ENCODE data around the gene SMPD3.
"Not testable (repeated sequence)": the region's sequence is repeated elsewhere in the genome, so short reads cannot be mapped to it uniquely, and the experiment has no call there.

Gene SMPD3

DNA sequence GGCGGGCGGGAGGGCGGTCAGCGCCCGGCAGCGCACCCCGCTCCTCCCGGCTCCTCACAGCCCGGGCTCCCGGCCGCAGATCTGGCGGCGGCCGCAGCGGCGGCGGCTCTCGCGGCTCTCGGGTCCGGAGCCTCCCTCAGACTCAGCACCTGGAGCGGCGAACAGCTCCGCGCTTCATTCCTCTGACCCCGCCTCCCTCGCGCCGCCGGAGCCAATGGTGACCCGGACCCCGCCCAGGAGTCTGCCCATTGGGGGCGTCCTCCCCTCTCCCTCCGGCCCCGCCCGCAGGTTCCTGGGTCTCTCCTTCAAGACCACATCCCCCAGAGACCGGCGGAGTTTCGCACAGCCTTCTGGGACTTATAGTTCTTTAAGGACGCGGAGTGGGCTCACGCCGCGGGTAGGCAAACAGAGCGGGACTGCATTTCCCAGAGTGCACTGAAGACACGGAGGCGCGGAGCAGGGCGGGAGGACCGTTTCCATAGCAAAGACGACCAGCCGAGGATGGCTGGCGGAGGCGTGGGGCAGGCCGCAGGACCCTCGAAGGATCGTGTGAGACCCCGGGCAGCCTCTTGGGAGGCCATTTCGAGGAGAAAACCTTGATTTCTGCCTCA, at the start of gene SMPD3:
TSS of gene SMPD3 (minus strand) at position 149 of the 611 bp plus-strand sequence. CDS start 76,327 bp downstream, outside the sequence.
- ATAC-seq, result peak; percentile 97
- H3K27ac Mint-ChIP-seq, result peak within 1 kb of the TSS; percentile 17 to 71
- peak; percentile 98 to 99 for DNase-seq
- H3K4me1 Mint-ChIP-seq, result peaks cover 24% of the 10 kb centered on the region
- H3K4me3 Mint-ChIP-seq, result peak within 1 kb of the TSS; percentile 82 to 94
- H3K9me3 Mint-ChIP-seq, result no peaks in the 10 kb centered on the region
- peaks cover 49% of the 10 kb centered on the region for H3K27me3 Mint-ChIP-seq

DNA sequence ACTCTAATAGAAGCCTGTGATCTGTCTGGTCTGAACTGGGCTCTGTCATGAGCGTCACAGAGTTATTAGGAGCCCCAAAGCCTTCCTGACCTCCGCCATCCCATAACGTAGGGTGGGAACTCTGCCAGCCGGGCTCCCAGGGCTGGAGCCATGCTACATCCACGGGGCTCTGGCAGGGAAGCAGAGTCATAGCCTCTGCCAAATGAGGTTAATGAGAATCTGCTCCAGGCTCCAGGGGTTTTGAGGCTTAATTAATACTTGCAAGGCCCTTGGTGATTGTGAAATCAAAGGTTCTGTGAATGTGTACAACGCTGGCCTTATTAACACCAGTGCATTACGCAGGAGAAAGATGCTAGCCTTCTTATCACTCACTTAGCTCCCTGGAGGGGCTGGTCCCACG, 48.4 kb upstream of the SMPD3 start:
- Mint-ChIP-seq H3K9me3 (no peaks in the 10 kb centered on the region), H3K4me3 (no peak overlapping the region), H3K27me3 (peaks cover 18% of the 10 kb centered on the region)

GRCh38 chr16:68494261-68494660, 46.0 kb upstream of the SMPD3 start:
- DNase-seq, H3K4me1 Mint-ChIP-seq, H3K9me3 Mint-ChIP-seq, H3K4me3 Mint-ChIP-seq, ATAC-seq: not testable (repeated sequence)
- H3K27me3 Mint-ChIP-seq, result peaks cover 31% of the 10 kb centered on the region
- peak overlapping the region in 1 of 2 donors; percentile 3 for H3K27ac Mint-ChIP-seq

More for the DNA sequence above, 48.4 kb upstream of the SMPD3 start:
- Mint-ChIP-seq H3K27ac (no peak overlapping the region), H3K4me1 (peaks cover 6% of the 10 kb centered on the region)
- ATAC-seq (no peak), DNase-seq (no peak)

- Mint-ChIP-seq H3K9me3 (no peaks in the 10 kb centered on the region), H3K4me1 (no peaks in the 10 kb centered on the region), H3K4me3 (no peak overlapping the region), H3K27me3 (peaks cover 31% of the 10 kb centered on the region), H3K27ac (no peak overlapping the region)
- ATAC-seq (no peak), DNase-seq (no peak)
Measured at GRCh38 chr16:68493412-68494070, 45.2 kb upstream of the SMPD3 start.

GRCh38 chr16:68492543-68493411, 44.5 kb upstream of the SMPD3 start:
- H3K27ac Mint-ChIP-seq, result no peak overlapping the region
- DNase-seq, result no peak
- no peak for ATAC-seq
- H3K9me3 Mint-ChIP-seq, result no peaks in the 10 kb centered on the region
- no peaks in the 10 kb centered on the region for H3K4me1 Mint-ChIP-seq
- H3K27me3 Mint-ChIP-seq, result peaks cover 31% of the 10 kb centered on the region
- H3K4me3 Mint-ChIP-seq, result no peak overlapping the region

GRCh38 chr16:68492151-68492542, 43.8 kb upstream of the SMPD3 start:
- no peaks in the 10 kb centered on the region for H3K9me3 Mint-ChIP-seq
- H3K27me3 Mint-ChIP-seq, result peaks cover 31% of the 10 kb centered on the region
- ATAC-seq (no peak), DNase-seq (no peak)
- no peaks in the 10 kb centered on the region for H3K4me1 Mint-ChIP-seq
- H3K27ac Mint-ChIP-seq, result no peak overlapping the region
- H3K4me3 Mint-ChIP-seq, result no peak overlapping the region

DNA sequence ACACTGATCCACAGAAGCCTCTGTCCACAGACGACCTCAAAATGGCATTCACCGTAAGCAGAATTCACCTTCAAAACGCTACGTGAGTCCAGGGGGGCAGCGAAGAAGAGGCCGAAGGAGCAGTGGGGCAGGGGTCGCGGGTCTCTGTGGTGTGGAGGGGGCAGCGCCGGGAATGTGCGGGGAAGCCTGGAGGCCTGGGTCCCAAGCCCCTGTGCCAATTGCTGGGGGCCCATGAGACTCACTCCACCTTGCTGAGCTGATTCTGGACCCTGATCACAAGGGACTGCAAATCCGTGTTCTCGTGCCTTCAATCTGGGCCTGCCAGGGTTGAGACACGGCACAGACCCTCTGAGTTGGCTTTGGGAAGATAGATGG, 43.3 kb upstream of the SMPD3 start:
- ATAC-seq, result no peak
- no peak for DNase-seq
- H3K9me3 Mint-ChIP-seq, result no peaks in the 10 kb centered on the region
- H3K27ac Mint-ChIP-seq, result no peak overlapping the region
- H3K4me1 Mint-ChIP-seq, result no peaks in the 10 kb centered on the region
- peaks cover 31% of the 10 kb centered on the region for H3K27me3 Mint-ChIP-seq
- H3K4me3 Mint-ChIP-seq, result no peak overlapping the region

- no peak overlapping the region for H3K4me3 Mint-ChIP-seq
- H3K4me1 Mint-ChIP-seq, result no peaks in the 10 kb centered on the region
- no peaks in the 10 kb centered on the region for H3K9me3 Mint-ChIP-seq
- H3K27me3 Mint-ChIP-seq, result peaks cover 31% of the 10 kb centered on the region
- no peak overlapping the region for H3K27ac Mint-ChIP-seq
- ATAC-seq (no peak), DNase-seq (no peak)
Measured at GRCh38 chr16:68490829-68491575, 42.7 kb upstream of the SMPD3 start.

DNA sequence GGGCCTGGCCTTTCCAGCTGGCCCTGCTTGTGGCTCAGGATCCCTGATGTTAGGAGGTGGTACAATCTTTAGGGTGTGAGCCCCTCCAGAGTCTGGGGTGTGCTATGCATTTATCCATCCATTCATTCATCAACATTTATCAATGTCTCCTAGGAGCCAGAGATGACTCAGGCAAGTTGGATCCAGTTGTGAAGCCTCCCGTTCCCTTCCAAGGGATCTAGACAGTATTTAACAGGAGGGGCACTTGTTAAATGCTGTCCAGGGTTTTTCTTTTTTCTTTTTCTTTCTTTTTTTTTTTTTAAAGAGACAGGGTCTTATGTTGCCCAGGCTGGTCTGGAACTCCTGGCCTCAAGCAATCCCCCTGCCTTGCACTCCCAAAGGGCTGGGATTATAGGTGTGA, 42.0 kb upstream of the SMPD3 start:
- Mint-ChIP-seq H3K9me3 (no peaks in the 10 kb centered on the region), H3K4me3 (no peak overlapping the region), H3K27ac (no peak overlapping the region), H3K4me1 (no peaks in the 10 kb centered on the region), H3K27me3 (peaks cover 31% of the 10 kb centered on the region)
- ATAC-seq (no peak), DNase-seq (no peak)

DNA sequence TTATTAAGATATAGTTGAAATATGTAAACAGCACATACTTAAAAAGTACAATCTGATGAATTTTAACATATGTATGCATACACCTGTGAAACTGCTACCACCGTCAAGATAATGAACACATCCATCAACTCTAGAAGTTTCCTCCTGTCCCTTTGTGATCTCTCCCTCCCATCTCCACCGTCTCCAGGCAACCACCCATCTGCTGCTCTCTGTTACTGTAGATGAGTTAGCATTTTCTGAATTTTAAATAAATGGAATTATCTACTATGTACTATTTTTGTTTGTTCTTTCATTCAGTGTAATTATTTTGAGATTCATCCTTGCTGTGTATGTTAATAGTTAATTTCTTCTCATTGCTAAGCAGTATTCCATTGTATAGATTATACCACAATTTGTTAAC, 40.2 kb upstream of the SMPD3 start:
- no peak overlapping the region for H3K27ac Mint-ChIP-seq
- ATAC-seq (no peak), DNase-seq (no peak)
- no peak overlapping the region for H3K4me3 Mint-ChIP-seq
- H3K27me3 Mint-ChIP-seq, result peaks cover 31% of the 10 kb centered on the region
- H3K4me1 Mint-ChIP-seq, result no peaks in the 10 kb centered on the region
- no peaks in the 10 kb centered on the region for H3K9me3 Mint-ChIP-seq

DNA sequence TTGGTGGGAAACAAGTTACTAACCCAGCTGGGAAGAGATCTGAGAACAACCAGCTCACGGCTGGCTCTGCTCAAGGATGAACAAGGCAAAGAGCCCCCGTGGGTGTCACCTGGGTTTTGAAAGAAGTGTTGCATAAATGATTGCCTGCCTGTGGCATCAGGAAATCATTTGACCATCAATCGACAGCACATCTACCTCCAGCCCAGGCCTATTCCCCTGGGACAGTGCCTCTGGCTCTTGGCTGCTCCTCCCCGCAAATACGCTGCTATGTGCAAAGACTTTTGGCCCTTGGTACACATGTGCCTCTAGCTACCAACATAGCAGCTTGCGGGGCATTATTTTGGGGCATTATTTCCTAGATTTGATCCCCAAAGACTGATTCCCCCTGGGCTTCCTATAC, 39.4 kb upstream of the SMPD3 start:
- H3K9me3 Mint-ChIP-seq, result no peaks in the 10 kb centered on the region
- H3K27ac Mint-ChIP-seq, result no peak overlapping the region
- no peak for DNase-seq
- H3K27me3 Mint-ChIP-seq, result peaks cover 22% of the 10 kb centered on the region
- no peak for ATAC-seq
- no peak overlapping the region for H3K4me3 Mint-ChIP-seq
- no peaks in the 10 kb centered on the region for H3K4me1 Mint-ChIP-seq

DNA sequence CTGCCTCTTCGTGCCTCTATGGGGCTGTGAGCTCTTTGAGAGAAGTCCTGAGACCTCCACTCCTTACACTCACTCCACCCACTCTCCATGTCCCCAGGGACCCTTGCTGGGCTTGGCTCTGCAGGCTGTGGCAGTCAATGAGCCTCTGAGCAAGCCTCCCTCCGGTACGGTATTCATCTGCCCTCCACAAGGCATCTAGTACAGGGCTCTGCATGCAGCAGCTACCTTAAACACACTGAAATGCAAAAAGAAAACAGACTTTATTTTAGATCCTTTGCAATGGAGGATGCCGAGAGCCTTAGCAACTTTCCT, 38.9 kb upstream of the SMPD3 start:
- Mint-ChIP-seq H3K9me3 (no peaks in the 10 kb centered on the region), H3K4me3 (no peak overlapping the region), H3K27ac (no peak overlapping the region), H3K4me1 (no peaks in the 10 kb centered on the region), H3K27me3 (peaks cover 17% of the 10 kb centered on the region)
- ATAC-seq, result no peak
- no peak for DNase-seq

DNA sequence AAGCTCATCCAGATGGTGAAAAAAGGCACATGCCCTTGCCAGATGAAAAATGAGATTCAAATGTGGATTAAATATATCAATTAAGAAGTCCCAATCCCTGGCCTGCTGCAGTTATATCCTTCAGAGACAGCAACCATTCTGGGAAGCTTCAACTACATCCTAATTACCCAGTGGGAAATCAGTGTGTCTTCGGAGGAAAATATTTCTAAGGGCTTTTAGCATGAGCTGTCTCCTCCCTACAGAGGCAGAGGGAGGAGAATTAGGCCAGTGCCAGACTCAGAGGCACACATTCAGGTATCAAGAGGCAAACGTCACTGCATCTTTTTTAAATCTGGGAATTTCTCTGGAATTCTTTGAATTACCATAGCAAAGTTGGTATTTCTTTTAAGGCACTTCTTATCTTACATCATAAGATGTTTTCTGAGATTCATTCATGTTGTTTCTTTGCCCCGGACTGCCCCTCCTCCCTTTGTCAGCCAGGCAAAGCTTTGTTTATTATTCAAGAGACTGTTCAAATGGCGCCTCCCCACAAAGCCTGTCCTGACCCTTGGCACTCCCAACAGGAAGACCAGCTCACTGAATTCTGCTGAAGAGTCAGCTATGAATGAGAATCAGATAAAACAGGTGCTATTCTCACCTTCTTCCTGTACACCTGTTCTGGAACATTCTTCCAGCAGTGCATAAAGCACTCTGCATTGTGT, 38.3 kb upstream of the SMPD3 start:
- H3K9me3 Mint-ChIP-seq, result no peaks in the 10 kb centered on the region
- peaks cover 12% of the 10 kb centered on the region for H3K27me3 Mint-ChIP-seq
- ATAC-seq (no peak), DNase-seq (no peak)
- no peak overlapping the region for H3K4me3 Mint-ChIP-seq
- H3K27ac Mint-ChIP-seq, result no peak overlapping the region
- no peaks in the 10 kb centered on the region for H3K4me1 Mint-ChIP-seq

GRCh38 chr16:68481636-68482035, 33.3 kb upstream of the SMPD3 start:
- DNase-seq (no peak), ATAC-seq (no peak)
- no peaks in the 10 kb centered on the region for H3K4me1 Mint-ChIP-seq
- no peak overlapping the region for H3K4me3 Mint-ChIP-seq
- H3K9me3 Mint-ChIP-seq, result no peaks in the 10 kb centered on the region
- no peak overlapping the region for H3K27ac Mint-ChIP-seq
- no peaks in the 10 kb centered on the region for H3K27me3 Mint-ChIP-seq
